ENCODE measurements around the gene ERN1. TPM values are rescaled to one million over a fixed set of nuclear protein-coding genes. Genes with fewer than 3 reads are reported as not detected.

Gene ERN1
- total RNA-seq, 1 experiment from 2014 or later, result 6.5 TPM

DNA sequence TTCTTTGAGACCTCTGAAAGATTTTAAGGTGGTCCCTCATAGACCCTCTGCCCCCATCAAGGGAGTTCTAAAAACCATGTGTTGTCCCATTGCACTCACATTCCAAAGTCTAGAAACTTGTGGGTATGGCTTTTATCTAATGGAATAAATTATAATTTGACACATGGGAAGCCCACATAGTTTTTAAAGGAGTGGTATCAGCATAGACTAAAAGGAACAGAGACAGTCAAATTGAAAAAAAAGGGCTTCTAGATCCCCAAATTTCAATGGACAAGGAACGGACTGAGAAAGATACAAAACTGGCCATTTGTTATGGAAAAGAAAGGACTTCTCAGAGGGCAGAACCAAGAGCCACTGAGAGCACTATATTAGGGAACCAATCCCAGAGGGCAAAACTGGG is 60.8 kb downstream of the ERN1 start:
- H3K36me3 Mint-ChIP-seq, result peaks cover 28% of the 10 kb centered on the region
- DNase-seq (ENCODE audit: low spot score) (no peak), ATAC-seq (no peak)
- no peak for TF ChIP-seq NR2C2 (CRISPR knock-in tag; IDR thresholded peaks at IDR 0.05)
- no peak for TF ChIP-seq IRF2 (CRISPR knock-in tag; IDR thresholded peaks at IDR 0.05; ENCODE audit: borderline replicate concordance, low read depth)
- TF ChIP-seq OVOL2 (CRISPR knock-in tag; IDR thresholded peaks at IDR 0.05; ENCODE audit: borderline replicate concordance), result no peak
- TF ChIP-seq NR3C1 (CRISPR knock-in tag; conservative IDR thresholded peaks at IDR 0.05; ENCODE audit: low read depth), result no peak
- no peak for TF ChIP-seq MYBL2 (CRISPR knock-in tag; IDR thresholded peaks at IDR 0.05)
- no peak overlapping the region for H3K4me3 Mint-ChIP-seq
- ChIA-PET POLR2A (no interaction called here), CTCF (interaction anchor here (1.2 kb wide), 1 partner anchor 64 kb away, joined by 3 read pairs; no protein-coding TSS in a partner anchor)
- peaks cover 20% of the 10 kb centered on the region for H3K9me3 Mint-ChIP-seq
- H3K27me3 Mint-ChIP-seq (ENCODE audit: low read depth), result peaks cover 4% of the 10 kb centered on the region; the same call in 1 of the 2 replicates
- H3K27ac Mint-ChIP-seq, result no peak overlapping the region
- H3K4me1 Mint-ChIP-seq, result peaks cover 2% of the 10 kb centered on the region

DNA sequence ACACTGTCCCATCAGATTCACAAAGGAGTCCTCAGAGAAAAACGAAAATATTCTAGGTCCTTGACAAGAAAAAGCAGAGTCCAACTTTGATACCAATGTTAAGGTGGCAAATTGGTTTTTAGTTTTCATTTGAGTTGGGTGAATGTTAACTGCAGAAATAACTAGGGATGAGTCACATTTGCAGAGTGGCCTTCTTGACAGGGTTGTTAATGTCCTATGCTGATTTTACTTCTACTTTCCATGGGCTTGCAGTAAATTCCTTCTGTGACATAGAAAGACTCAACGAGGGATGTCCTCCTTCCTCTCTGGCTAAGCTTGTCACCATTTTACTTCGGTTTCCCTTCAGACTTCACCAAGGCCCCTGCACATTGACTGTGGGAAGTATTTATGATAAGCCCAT is 62.3 kb downstream of the ERN1 start:
- H3K4me1 Mint-ChIP-seq, result peaks cover 6% of the 10 kb centered on the region
- POLR2A ChIA-PET, result no interaction called here
- H3K27me3 Mint-ChIP-seq (ENCODE audit: low read depth), result peaks cover 4% of the 10 kb centered on the region; the same call in 1 of the 2 replicates
- DNase-seq (ENCODE audit: low spot score) (no peak), ATAC-seq (no peak)
- no peak overlapping the region for H3K27ac Mint-ChIP-seq
- H3K36me3 Mint-ChIP-seq, result peaks cover 28% of the 10 kb centered on the region
- peaks cover 20% of the 10 kb centered on the region for H3K9me3 Mint-ChIP-seq
- no peak overlapping the region for H3K4me3 Mint-ChIP-seq
- no peak for TF ChIP-seq GTF2I (CRISPR knock-in tag; conservative IDR thresholded peaks at IDR 0.05)
- no peak for TF ChIP-seq RORB (CRISPR knock-in tag; IDR thresholded peaks at IDR 0.05)
- no peak for TF ChIP-seq NR1H2 (CRISPR knock-in tag; IDR thresholded peaks at IDR 0.05)
- TF ChIP-seq ESRRA (CRISPR knock-in tag; IDR thresholded peaks at IDR 0.05; ENCODE audit: borderline replicate concordance), result no peak
- TF ChIP-seq, protein P1, sequence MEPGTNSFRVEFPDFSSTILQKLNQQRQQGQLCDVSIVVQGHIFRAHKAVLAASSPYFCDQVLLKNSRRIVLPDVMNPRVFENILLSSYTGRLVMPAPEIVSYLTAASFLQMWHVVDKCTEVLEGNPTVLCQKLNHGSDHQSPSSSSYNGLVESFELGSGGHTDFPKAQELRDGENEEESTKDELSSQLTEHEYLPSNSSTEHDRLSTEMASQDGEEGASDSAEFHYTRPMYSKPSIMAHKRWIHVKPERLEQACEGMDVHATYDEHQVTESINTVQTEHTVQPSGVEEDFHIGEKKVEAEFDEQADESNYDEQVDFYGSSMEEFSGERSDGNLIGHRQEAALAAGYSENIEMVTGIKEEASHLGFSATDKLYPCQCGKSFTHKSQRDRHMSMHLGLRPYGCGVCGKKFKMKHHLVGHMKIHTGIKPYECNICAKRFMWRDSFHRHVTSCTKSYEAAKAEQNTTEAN (CRISPR knock-in tag; IDR thresholded peaks at IDR 0.05), result no peak
- CTCF ChIA-PET, result interaction anchor here (6.4 kb wide), 1 partner anchor 40 kb away, joined by 81 read pairs; no protein-coding TSS in a partner anchor

GRCh38 chr17:64066716-64067115 is 63.2 kb downstream of the ERN1 start:
- Mint-ChIP-seq H3K9me3 (peaks cover 20% of the 10 kb centered on the region), H3K4me1 (peaks cover 6% of the 10 kb centered on the region), H3K36me3 (peaks cover 28% of the 10 kb centered on the region), H3K27me3 (ENCODE audit: low read depth) (peaks cover 4% of the 10 kb centered on the region; the same call in 1 of the 2 replicates), H3K27ac (0 out of 2 replicates have a peak overlapping the region, but pooled peaks have one; percentile 42), H3K4me3 (no peak overlapping the region)
- ChIA-PET CTCF (interaction anchor here (6.4 to 8.0 kb wide), 2 partner anchors 39 to 66 kb away, joined by 81 to 364 read pairs; partner anchors contain the start of gene ERN1), POLR2A (no interaction called here)
- TF ChIP-seq NFYB (CRISPR knock-in tag; conservative IDR thresholded peaks at IDR 0.05; ENCODE audit: low read depth) (no peak), HMGA2 (CRISPR knock-in tag; IDR thresholded peaks at IDR 0.05) (no peak), ETV6 (CRISPR knock-in tag; IDR thresholded peaks at IDR 0.05) (no peak), NR1H2 (CRISPR knock-in tag; IDR thresholded peaks at IDR 0.05) (no peak), ZNF138 (CRISPR knock-in tag; conservative IDR thresholded peaks at IDR 0.05) (no peak), FOXP1 (CRISPR knock-in tag; IDR thresholded peaks at IDR 0.05; ENCODE audit: borderline replicate concordance) (no peak), ZNF671 (CRISPR knock-in tag; IDR thresholded peaks at IDR 0.05) (no peak), TCF7 (CRISPR knock-in tag; IDR thresholded peaks at IDR 0.05; ENCODE audit: low read depth) (no peak), ZNF396 (CRISPR knock-in tag; IDR thresholded peaks at IDR 0.05; ENCODE audit: borderline replicate concordance) (no peak), JAZF1 (CRISPR knock-in tag; IDR thresholded peaks at IDR 0.05) (no peak), ZNF281 (CRISPR knock-in tag; IDR thresholded peaks at IDR 0.05) (no peak), ATF1 (CRISPR knock-in tag; IDR thresholded peaks at IDR 0.05) (no peak), NR2C2 (CRISPR knock-in tag; IDR thresholded peaks at IDR 0.05) (no peak)
- TF ChIP-seq, protein P2, sequence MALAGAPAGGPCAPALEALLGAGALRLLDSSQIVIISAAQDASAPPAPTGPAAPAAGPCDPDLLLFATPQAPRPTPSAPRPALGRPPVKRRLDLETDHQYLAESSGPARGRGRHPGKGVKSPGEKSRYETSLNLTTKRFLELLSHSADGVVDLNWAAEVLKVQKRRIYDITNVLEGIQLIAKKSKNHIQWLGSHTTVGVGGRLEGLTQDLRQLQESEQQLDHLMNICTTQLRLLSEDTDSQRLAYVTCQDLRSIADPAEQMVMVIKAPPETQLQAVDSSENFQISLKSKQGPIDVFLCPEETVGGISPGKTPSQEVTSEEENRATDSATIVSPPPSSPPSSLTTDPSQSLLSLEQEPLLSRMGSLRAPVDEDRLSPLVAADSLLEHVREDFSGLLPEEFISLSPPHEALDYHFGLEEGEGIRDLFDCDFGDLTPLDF (CRISPR knock-in tag; IDR thresholded peaks at IDR 0.05), result no peak
- ATAC-seq, result no peak
- no peak for DNase-seq (ENCODE audit: low spot score)

Data from WTC11 (cell line).